NCI-H748 treated with DMSO at 0.1 percent for 48 hours (cell line): ENCODE measurements around the gene SUMO2.

Experiments
- DNase-seq: peaks from one replicate; lab custom pipeline; 2025; lab: John Stamatoyannopoulos, UW

Gene SUMO2

GRCh38 chr17:75124041-75124818 lies 58.5 kb downstream of the SUMO2 start:
- no peak for DNase-seq

- no peak for DNase-seq
These were observed 64.5 kb downstream of the SUMO2 start for GRCh38 chr17:75118307-75118706.

GRCh38 chr17:75116737-75117136 lies 66.0 kb downstream of the SUMO2 start:
- no peak for DNase-seq
